GM12801 (cell line): ENCODE data around the gene CPA2.

ENCODE experiments used
- TF ChIP-seq, protein P1 (sequence below): IDR thresholded peaks from one replicate; pipeline ENCODE4 v1.5.1; 2011; ENCODE audit warnings: control low read depth; ENCODE audit not compliant: insufficient read length; ENCODE audit errors: extremely low read depth

Gene CPA2

DNA sequence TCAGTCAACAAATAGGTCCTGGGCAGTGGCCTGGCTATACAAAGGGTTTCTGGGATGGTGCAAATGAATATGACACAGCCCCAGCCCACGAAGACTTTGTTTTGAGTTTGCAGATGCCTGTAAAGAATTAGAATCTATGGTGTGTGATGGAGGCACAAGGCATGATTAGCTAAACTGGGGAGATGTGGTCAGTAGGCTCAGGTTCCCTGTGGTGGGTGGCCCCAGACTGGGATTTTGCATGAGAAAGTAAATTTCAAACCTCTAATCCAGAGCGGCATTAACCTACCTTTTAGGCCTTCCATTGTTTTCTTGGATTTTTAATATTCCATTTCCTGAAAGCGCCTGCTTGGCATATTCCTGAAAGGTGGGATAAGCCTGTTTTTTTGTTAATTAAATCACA lies 71.6 kb downstream of the CPA2 start:
- TF ChIP-seq, protein P1, sequence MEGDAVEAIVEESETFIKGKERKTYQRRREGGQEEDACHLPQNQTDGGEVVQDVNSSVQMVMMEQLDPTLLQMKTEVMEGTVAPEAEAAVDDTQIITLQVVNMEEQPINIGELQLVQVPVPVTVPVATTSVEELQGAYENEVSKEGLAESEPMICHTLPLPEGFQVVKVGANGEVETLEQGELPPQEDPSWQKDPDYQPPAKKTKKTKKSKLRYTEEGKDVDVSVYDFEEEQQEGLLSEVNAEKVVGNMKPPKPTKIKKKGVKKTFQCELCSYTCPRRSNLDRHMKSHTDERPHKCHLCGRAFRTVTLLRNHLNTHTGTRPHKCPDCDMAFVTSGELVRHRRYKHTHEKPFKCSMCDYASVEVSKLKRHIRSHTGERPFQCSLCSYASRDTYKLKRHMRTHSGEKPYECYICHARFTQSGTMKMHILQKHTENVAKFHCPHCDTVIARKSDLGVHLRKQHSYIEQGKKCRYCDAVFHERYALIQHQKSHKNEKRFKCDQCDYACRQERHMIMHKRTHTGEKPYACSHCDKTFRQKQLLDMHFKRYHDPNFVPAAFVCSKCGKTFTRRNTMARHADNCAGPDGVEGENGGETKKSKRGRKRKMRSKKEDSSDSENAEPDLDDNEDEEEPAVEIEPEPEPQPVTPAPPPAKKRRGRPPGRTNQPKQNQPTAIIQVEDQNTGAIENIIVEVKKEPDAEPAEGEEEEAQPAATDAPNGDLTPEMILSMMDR: no peak
